ENCODE results near the gene HYLS1. TPM values are rescaled to one million over a fixed set of nuclear protein-coding genes. Genes with fewer than 3 reads are reported as not detected.

The HYLS1 gene
- total and polyA plus RNA-seq, 10 of the 15 experiments (the other 5 are each of a cell fraction or from before 2014, with no cell fraction given), result 11.7 to 35.1 (median 17.6) TPM

- Histone ChIP-seq H3K4me2 (ENCODE audit: control insufficient read depth, insufficient read depth) (no peak overlapping the region), H3K79me2 (ENCODE audit: control insufficient read depth, insufficient read depth, low read length) (no peaks in the 10 kb centered on the region), H3K27me3 (replicated peaks in 1 of 2; ENCODE audit: control insufficient read depth in 2 of 2, insufficient read depth in 2 of 2, low read length in 1 of 2) (no peaks in the 10 kb centered on the region), H3K27ac (ENCODE audit: control insufficient read depth, insufficient read depth) (no peak overlapping the region), H3K36me3 (ENCODE audit: control insufficient read depth in 2 of 2, insufficient read depth in 2 of 2, low read length in 1 of 2) (no peaks in the 10 kb centered on the region), H3K4me1 (ENCODE audit: control insufficient read depth, insufficient read depth, low read length) (no peaks in the 10 kb centered on the region), H3K9me3 (replicated peaks; ENCODE audit: control insufficient read depth, insufficient read depth, low read length) (peaks cover 5% of the 10 kb centered on the region; the same call in 2 of the 3 replicates), H4K20me1 (ENCODE audit: control insufficient read depth, insufficient read depth) (no peaks in the 10 kb centered on the region), H2AFZ (ENCODE audit: control insufficient read depth, low read depth, low read length) (no peak overlapping the region), H3K4me3 (no peak overlapping the region), H3K9ac (ENCODE audit: control insufficient read depth, insufficient read depth, low read length) (no peak overlapping the region)
- ChIA-PET SMC1A (ENCODE audit: uncharacterized antibody, unreplicated experiment) (no interaction called here), CTCF (interaction anchor here (0.6 to 1.2 kb wide), 2 partner anchors 24 to 149 kb away, joined by 3 to 4 read pairs; no protein-coding TSS in a partner anchor), RAD21 (ENCODE audit: unreplicated experiment) (no interaction called here), POLR2A (no interaction called here)
- 65% methylated on average over 16 of the region's 20 CpGs for WGBS (ENCODE audit: insufficient coverage, insufficient replicate concordance, low lambda C conversion rate, missing lambda C conversion rate)
- in situ Hi-C loops (cut with MboI), result loop anchor here (10.0 kb wide), 1 partner anchor 449 kb away; no protein-coding TSS in a partner anchor
- no TSS peak for BruUV-seq (replicated peaks)
- DNase-seq (ENCODE audit: low read depth, low spot score) (no peak), ATAC-seq (no peak), FAIRE-seq (no peak)
- intact Hi-C loops (cut with micrococcal nuclease; ENCODE audit: unreplicated experiment), result loop anchor here (1.0 to 2.0 kb wide), 3 partner anchors 149 to 451 kb away; no protein-coding TSS in a partner anchor
- TF ChIP-seq RBBP5 (conservative IDR thresholded peaks at IDR 0.05) (no peak), USF1 (IDR thresholded peaks at IDR 0.05; ENCODE audit: borderline replicate concordance, extremely low read length, insufficient read depth, low read depth, low read length) (no peak), HSF1 (IDR thresholded peaks at IDR 0.05; ENCODE audit: low read depth, low read length) (no peak), SMAD5 (IDR thresholded peaks at IDR 0.05; ENCODE audit: low read depth) (no peak), NFXL1 (IDR thresholded peaks at IDR 0.05; ENCODE audit: borderline replicate concordance) (no peak), RB1 (IDR thresholded peaks at IDR 0.05; ENCODE audit: borderline replicate concordance) (no peak), BCL3 (IDR thresholded peaks at IDR 0.05; ENCODE audit: borderline replicate concordance, insufficient read depth, low read depth, low read length, poor library complexity, severe bottlenecking) (no peak), KAT2A (conservative IDR thresholded peaks at IDR 0.05; ENCODE audit: control insufficient read depth, low read depth, low read length) (no peak)
Observed at GRCh38 chr11:125873881-125874555, 13.4 kb upstream of the HYLS1 start.
